Activated gamma-delta T cell treated with Interleukin-2 at 50 U/mL for 16 hours (primary cell): ENCODE results near the gene TEAD1.

Experiments used
- DNase-seq: peaks from one replicate; pipeline ENCODE4 v3.0.0-alpha.2; 2020

The TEAD1 gene

DNA sequence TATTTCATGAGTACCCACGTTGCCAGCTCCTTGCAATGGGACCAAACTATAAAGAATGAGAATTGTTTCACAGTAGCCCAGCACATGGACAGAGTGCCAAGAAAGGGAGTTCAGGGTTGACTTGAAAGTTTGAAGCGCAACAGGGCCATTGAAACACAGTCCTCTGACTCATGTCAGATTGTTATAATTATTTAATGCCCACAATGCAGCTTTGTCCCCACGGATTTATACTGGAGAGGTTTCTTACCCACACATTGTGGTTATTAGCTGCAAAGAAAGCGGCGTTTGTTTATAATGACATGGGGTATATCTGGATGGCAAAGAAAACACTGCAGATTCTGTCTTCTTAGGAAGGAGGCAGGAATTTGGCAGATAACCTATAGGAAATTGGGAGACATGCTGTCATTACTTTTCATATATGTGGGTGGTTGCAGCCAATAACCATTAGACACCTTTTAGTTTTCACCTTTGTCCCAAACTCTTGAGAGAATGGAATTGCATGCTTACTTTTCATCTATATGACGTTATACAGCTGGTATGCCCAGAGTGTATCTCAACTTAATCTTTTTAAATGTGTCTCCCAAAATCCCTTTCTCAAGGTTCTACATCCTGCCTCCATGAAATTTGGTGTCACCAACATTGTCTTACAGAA is 143.6 kb downstream of the TEAD1 start:
- DNase-seq, result no peak

GRCh38 chr11:12818333-12819015 is 144.3 kb downstream of the TEAD1 start:
- no peak for DNase-seq

GRCh38 chr11:12822392-12823022 is 148.3 kb downstream of the TEAD1 start:
- no peak for DNase-seq

- DNase-seq, result no peak
These were observed 150.2 kb downstream of the TEAD1 start for GRCh38 chr11:12824281-12825041.

- no peak for DNase-seq
These were observed 152.2 kb downstream of the TEAD1 start for GRCh38 chr11:12826441-12826840.

DNA sequence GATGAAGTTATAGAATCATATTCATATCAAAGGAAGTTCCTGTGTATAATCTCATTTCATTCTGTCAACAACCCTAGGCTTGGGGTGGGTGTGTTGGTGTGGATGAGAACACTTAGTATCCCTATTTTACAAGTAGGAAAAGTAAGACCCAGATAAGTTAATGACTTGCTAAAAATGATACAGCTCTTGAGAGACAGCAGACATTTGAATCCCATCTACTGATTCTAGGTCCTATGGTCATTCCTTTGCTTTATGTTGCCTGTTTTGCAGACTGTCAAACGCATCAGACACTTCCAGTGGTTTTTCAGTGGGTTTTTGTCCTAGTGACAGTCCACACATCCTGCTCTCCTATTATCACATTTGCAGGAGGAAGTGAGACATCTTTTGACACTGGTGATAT is 153.1 kb downstream of the TEAD1 start:
- DNase-seq, result no peak

GRCh38 chr11:12827929-12828812 is 153.9 kb downstream of the TEAD1 start:
- no peak for DNase-seq

GRCh38 chr11:12829131-12829530 is 154.9 kb downstream of the TEAD1 start:
- DNase-seq, result no peak

- DNase-seq, result no peak
These were observed 155.5 kb downstream of the TEAD1 start for GRCh38 chr11:12829540-12830314.

- DNase-seq, result no peak
These were observed 157.4 kb downstream of the TEAD1 start for GRCh38 chr11:12831471-12832202.

DNA sequence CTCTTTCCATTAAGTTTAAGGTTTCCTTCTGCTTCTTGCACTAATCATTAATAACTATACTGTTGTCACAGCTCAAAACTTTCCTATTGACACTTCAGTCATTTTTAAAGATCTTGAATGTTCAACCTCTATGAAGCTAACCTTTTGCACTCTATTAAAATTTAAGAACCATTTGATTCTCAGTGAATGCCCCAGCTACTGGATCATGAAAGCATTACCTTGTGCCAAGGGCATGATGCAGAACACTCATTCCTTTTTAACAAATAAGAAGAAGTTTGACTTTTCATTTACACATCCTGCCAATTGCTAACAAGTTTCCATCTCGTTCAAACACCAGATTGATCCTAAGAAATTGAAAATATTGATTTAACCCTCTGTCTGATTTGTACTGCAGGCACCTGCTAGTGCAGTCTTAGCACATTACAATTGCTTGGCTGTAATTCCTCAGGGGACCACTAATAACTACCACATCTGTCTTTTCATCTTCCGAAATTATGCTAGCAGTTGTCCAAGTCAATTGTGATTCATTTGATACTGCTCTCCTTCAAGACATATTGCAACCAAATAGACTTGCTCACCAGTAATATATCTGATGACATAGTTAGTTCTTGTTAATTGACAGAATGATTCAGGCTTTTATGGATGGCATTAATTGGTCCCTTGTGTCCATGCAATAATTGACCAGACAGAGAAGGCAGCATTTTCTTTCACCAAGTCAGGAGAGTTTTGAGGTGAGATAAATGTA is 158.4 kb downstream of the TEAD1 start:
- no peak for DNase-seq

GRCh38 chr11:12834166-12834565 is 159.9 kb downstream of the TEAD1 start:
- DNase-seq, result no peak

- no peak for DNase-seq
These were observed 160.4 kb downstream of the TEAD1 start for GRCh38 chr11:12834630-12835029.

DNA sequence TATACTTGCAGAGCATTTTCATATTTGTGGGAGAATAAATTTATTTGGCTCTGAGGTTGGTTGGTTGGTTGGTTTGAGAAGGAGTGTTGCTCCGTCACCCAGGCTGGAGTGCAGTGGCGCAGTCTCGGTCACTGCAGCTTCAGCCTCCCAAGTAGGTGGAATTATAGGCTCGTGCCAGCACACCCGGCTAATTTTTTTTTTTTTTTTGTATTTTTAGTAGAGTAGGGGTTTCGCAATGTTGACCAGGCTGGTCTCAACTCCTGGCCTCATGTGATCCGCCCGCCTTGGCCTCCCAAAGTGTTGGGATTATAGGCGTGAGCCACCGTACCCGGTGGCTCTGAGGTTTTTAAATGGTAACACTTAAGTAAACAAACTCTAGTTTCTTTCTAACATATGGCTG is 161.1 kb downstream of the TEAD1 start:
- no peak for DNase-seq

DNA sequence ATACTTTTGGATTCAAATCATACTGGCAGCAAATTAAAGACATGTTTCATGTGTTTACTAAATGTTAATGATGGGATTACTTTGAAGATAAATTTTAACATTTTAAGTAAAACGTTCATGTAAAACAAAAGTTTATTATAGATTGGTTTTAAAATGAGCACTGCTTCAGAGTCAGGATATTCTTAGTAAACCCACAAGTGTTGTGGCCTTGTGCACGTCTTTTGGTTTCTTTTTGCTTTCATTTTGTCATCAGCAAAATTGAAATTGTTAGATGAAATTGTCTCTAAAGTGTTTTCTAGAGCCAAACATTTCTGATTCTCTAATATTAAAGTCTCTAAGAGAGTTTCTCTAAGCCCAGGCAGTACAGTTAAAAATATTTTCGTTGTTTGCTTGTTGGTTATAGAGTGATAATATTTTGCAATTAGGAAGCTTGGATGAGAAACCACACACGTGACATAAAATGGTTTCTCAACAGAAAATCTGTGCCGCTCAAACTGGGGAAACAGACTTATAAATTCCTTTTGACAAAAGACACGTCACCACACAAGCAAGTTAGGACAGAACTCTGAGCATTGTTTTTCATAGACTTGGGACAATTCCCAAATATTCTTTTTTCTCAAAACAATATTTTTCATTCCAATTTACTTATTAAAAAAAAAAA is 164.4 kb downstream of the TEAD1 start:
- no peak for DNase-seq

DNA sequence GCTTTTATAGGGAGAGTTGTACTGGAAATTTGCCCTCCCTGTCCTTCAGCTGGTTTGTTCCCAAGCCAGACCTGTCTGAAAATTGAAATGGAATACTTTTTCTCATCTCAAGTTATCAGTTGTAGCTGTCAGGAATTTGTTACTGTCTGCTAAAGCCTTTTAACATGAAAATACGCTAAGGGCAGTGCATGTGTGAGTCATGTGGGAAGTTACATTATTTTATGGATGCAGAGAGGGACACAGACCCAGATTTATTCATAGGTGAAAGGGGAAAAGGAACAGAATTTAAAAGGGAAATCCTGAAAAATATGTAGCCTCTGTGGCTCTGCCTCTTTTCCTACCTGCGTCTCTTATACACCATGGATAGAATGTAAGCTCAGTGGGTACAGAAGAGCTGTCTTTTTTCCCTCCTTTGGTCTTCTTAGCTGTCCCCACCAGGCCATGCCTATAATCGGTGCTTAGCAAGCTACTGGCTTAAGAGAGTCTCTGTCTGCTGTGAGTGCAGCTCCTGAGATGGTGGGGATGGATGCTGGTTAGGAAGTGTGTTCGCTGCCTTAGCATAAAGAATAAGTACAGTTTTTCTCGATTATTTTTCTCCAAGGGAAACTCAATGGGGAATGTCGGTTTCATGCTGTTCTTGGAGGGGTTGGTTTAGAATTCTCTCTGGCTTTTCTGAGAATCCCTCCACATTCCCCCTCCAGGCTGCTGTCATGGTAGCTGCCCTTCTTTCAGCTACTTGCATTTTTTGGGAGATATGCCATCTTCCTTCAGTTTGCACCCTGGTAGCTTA is 166.8 kb downstream of the TEAD1 start:
- no peak for DNase-seq

GRCh38 chr11:12841946-12842630 is 167.9 kb downstream of the TEAD1 start:
- DNase-seq, result no peak
